A204.1 (cell line): ENCODE measurements around the gene SLC12A7.
"Not testable (repeated sequence)": the region's sequence is repeated elsewhere in the genome, so short reads cannot be mapped to it uniquely, and the experiment has no call there.

Experiments
- FAIRE-seq: peaks from 2 replicates; lab custom pipeline; 2012; peaks lifted over from hg19 to GRCh38; lab: Jason Lieb, UNC

Gene SLC12A7

DNA sequence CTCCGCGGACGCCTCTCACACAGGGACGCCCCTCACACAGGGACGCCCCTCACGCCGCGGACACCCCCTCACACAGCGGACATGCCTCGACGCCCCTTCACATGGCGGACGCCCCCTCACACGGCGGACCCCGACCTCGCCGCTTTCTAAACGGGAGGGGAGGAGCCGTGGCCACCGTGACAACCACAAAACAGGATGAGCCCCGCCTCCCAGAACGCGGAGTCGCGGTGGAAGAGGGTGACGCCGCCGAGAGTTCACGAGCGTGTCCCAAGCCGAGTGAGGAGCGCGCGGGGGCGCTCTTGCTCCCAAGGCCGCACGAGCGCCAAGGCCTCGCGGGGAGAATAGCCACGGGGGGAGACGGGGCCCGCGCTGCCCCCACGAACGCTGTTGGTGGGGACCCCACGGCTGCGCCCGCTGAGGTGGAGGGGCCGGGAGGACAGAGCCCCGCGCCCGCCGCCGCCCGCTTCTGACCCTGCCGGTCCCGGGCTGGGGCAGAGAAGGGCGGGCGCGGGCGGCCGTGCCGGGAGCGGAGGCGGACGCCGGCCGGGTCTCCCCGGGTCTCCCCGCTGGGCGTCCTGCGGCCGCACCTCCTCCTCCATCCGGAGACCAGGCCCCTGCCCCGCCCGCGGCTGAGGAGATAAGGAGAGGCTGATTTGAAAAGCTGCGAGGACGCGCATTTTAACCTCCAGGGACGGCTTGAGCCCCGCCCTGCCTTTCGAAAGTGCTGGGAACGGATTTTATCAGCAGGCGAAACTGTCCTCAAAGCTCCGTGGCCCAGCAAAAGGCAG lies 107.2 kb downstream of the SLC12A7 start:
- no peak for FAIRE-seq

DNA sequence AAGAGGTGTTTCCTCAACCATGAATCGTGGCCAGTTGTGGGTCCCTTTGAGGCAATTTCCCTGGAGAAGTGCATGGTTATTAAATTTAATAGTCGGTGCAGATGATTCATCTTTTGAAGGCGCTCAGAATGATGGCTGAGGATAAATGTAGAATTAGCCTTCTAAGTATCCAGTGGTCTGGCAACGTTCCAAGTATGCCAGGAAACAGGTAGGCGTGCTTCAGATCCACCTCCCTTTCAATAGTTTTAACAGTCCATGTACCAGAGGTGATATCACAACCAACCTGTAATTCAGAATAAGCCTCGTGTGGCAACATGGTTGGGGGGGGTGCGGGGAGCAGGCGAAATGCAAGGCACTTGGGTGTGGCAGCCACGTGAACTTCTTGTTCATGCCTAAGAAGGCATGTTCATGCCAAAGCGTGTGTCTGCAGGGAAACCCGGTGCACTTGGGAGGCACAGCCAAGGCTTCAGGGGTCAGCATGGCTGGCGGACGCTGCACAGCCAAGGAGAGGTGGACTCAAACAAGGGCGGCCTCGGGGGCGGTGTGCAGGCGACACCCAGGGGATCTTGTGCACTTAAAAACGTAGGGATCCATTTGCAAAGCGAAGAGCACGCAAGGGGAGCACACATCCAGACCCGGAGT lies 108.4 kb downstream of the SLC12A7 start:
- FAIRE-seq, result no peak

DNA sequence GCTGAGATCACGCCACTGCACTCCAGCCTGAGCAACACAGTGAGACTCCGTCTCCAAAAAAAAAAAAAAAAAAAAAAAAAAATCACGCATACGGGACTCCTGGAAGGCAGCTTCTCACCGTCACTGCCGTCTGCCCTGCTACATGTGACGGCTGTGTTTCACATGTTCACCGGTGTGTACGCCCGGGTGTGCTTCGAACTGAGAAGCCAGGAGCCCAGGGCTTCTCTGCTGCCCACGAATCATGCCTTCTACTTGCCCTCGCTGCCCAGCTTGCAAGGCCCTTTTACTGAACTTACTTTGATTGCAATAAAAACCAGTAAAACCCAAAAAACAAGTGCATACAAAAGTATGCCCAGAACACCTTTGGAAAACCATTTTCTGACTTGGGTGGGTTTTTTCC lies 109.0 kb downstream of the SLC12A7 start:
- FAIRE-seq, result no peak

DNA sequence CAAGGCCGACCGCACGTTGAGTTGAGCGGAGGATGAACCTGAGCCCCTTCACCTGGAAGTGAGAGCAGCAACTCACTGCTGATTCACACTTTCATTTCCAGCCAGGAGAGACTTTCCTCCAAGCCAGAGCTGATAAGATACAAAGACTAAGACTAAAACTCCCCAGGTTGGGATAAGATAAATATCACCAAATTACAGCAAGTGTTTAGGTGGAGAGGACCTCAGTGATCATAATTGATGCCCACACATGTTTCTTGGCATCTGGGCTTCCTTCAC lies 109.7 kb downstream of the SLC12A7 start:
- FAIRE-seq, result no peak

DNA sequence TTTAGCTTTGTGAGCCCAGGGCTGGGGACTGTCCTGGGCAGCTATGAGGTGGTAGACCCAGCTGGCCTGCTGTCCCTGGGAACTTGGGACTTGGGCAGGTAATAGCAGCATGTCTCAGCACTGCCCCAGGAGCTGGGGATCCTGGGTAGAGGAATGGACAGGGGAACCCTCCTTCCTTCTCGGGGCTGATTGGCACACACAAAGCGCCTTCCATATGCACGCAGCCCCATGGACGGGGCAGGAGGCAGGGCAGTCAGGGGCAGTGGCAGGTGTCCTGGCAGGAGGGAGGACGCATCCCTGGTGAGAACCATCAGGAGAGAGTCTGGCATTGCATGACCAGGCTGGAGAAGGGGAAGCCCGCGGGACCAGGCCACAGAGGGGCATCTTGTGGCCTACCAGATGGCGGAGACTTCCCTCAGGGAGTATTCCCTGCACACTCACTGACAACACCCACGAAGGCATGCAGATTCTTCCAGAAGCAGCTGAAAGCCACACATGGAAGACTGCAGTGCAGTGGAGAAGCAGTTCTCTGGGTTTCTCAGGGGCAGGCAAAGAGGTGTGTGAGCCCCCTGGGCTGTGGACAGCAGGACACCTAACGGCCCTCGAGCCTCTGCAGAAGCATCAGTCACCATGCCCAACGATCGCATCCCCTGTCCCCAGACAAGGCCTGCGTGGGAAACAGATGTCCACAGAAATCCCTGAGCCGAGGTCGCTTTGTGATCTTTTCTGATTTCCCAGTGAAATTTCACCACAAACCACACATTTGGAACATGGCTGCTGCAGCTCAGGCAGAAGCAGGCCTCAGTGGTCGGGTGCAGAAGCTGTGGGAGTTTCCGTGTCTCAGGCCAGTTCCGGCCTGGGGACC lies 110.2 kb downstream of the SLC12A7 start:
- FAIRE-seq, result no peak

- not testable (repeated sequence) for FAIRE-seq
These were observed 111.0 kb downstream of the SLC12A7 start for GRCh38 chr5:1000831-1001230.
